HUES48 (cell line): ENCODE results near the gene ARHGAP18.

Experiments
- H3K27ac ChIP-seq: one replicate; pipeline ENCODE4 v1.7.0; 2013; ENCODE audit warnings: low read depth, low read length, inconsistent platforms
- H3K27me3 ChIP-seq: 2 replicates; pipeline ENCODE4 v1.6.1; 2013; ENCODE audit warnings: mild to moderate bottlenecking, low read length; ENCODE audit not compliant: control insufficient read depth, insufficient read depth
- H3K36me3 ChIP-seq: 2 replicates; pipeline ENCODE4 v1.6.1; 2013; ENCODE audit warnings: low read length; ENCODE audit not compliant: control insufficient read depth, insufficient read depth
- H3K4me1 ChIP-seq: 2 replicates; pipeline ENCODE4 v1.6.1; 2013; ENCODE audit warnings: mild to moderate bottlenecking, low read length; ENCODE audit not compliant: control insufficient read depth, insufficient read depth
- H3K4me3 ChIP-seq: 2 replicates; pipeline ENCODE4 v1.5.1; 2013; ENCODE audit warnings: mild to moderate bottlenecking, low read depth, low read length
- H3K9ac ChIP-seq: 2 replicates; pipeline ENCODE4 v1.6.1; 2013; ENCODE audit warnings: mild to moderate bottlenecking, low read depth, low read length, moderate library complexity
- H3K9me3 ChIP-seq: 2 replicates; pipeline ENCODE4 v1.6.1; 2013; ENCODE audit warnings: low read length; ENCODE audit not compliant: control insufficient read depth, insufficient read depth

ARHGAP18 gene

GRCh38 chr6:129551486-129551885 lies 158.5 kb downstream of the ARHGAP18 start:
- no peak overlapping the region for H3K9ac ChIP-seq
- no peaks in the 10 kb centered on the region for H3K27me3 ChIP-seq
- H3K27ac ChIP-seq = no peak overlapping the region
- no peaks in the 10 kb centered on the region for H3K4me1 ChIP-seq
- no peaks in the 10 kb centered on the region for H3K36me3 ChIP-seq
- H3K4me3 ChIP-seq = no peak overlapping the region
- H3K9me3 ChIP-seq = no peaks in the 10 kb centered on the region

- no peaks in the 10 kb centered on the region for H3K9me3 ChIP-seq
- H3K27ac ChIP-seq = no peak overlapping the region
- H3K36me3 ChIP-seq = no peaks in the 10 kb centered on the region
- no peak overlapping the region for H3K9ac ChIP-seq
- H3K27me3 ChIP-seq = no peaks in the 10 kb centered on the region
- no peaks in the 10 kb centered on the region for H3K4me1 ChIP-seq
- no peak overlapping the region for H3K4me3 ChIP-seq
Measured at GRCh38 chr6:129546702-129547101, 163.3 kb downstream of the ARHGAP18 start.

DNA sequence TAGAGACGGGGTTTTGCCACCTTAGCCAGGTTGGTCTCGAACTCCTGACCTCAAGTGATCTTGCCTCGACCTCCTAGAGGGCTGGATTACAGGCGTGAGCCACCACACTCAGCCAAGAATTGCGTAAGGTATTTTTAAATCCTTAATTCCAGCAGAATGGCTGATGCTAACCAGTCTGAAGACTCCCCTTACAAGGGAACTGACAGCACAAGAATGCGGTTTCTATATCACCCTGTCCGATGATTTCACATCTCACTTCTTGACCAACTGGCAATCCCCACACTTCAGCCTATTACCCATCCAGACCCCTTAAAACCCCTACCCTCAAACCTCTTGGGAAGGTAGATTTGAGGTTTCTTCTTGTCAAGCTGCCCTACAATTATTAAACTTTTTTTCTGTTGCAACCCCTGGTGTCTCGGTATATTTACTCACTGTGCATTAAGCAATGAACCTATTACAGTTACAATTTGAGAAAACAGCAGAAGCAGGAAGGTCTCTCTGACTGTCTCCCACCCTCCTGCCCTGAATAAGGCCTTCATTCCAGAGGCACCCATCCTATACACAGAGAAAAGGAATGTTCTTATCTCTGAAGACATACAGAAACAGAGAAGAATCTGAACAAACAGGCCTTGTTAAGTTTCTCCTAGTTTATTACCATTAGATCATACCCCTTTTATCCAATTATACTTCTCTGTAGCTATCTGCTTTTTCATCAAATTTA lies 164.9 kb downstream of the ARHGAP18 start:
- H3K27ac ChIP-seq = no peak overlapping the region
- H3K4me1 ChIP-seq = no peaks in the 10 kb centered on the region
- no peaks in the 10 kb centered on the region for H3K9me3 ChIP-seq
- H3K4me3 ChIP-seq = no peak overlapping the region
- H3K27me3 ChIP-seq = no peaks in the 10 kb centered on the region
- no peak overlapping the region for H3K9ac ChIP-seq
- no peaks in the 10 kb centered on the region for H3K36me3 ChIP-seq

DNA sequence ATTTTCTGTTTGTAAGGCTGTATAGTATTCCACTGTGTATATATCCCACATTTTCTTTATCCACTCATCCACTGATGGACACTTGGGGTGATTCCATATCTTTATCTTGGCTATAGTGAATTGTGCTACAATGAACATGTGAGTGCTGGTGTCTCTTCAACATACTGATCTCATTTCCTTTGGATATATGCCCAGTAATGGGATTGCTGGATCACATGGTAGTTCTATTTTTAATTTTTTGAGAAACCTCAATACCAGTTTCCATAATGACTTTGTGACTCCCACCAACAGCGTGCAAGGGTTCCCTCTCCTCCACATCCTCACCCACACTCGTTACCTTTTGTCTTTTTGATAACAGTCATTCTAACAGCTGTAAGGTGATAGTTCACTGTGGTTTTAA lies 166.0 kb downstream of the ARHGAP18 start:
- H3K36me3 ChIP-seq = no peaks in the 10 kb centered on the region
- H3K9me3 ChIP-seq = no peaks in the 10 kb centered on the region
- no peaks in the 10 kb centered on the region for H3K4me1 ChIP-seq
- no peaks in the 10 kb centered on the region for H3K27me3 ChIP-seq
- H3K9ac ChIP-seq = no peak overlapping the region
- H3K27ac ChIP-seq = no peak overlapping the region
- H3K4me3 ChIP-seq = no peak overlapping the region

DNA sequence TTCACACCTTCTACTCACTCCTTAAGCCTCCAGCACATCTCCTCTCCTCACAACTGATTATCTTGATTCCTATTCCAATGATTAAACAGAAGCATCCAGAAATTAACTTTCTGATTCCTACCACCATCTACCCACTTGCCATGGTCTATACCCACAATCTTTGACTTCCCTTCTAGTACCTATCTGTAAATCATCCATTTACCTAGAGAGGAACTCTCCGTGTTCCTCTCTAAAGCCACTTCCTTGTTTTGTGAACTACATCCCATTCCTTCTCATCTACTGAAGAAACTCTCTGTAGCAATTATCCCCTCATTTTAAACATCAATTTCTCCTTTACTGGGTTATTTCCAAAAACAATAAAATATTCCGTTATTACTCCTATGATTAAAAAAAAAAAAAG lies 167.3 kb downstream of the ARHGAP18 start:
- Histone ChIP-seq H3K4me3 (no peak overlapping the region), H3K27ac (no peak overlapping the region), H3K9ac (no peak overlapping the region), H3K36me3 (no peaks in the 10 kb centered on the region), H3K27me3 (no peaks in the 10 kb centered on the region), H3K4me1 (no peaks in the 10 kb centered on the region), H3K9me3 (no peaks in the 10 kb centered on the region)

DNA sequence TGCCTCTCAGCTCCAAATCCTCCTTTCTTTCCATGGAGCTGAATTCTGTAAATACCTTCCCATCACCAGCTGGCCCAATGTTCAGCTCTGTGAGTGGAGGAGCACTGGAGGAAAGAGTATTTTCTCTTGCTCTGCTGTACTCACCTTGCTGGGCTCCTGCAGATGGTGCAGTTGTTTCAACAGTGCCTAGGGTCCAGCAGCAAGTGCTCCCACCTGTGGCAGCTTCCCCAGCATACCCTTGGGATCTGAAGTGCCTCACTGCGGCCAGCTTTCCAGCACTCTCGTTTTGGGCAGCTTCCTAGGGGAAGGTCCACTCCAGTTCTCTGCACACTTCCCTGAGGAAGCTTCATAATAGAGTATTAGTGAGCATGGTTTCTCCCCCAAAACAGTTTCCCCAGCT lies 170.9 kb downstream of the ARHGAP18 start:
- Histone ChIP-seq H3K9ac (no peak overlapping the region), H3K27ac (no peak overlapping the region), H3K4me1 (no peaks in the 10 kb centered on the region), H3K27me3 (no peaks in the 10 kb centered on the region), H3K4me3 (no peak overlapping the region), H3K9me3 (no peaks in the 10 kb centered on the region), H3K36me3 (no peaks in the 10 kb centered on the region)

- H3K4me3 ChIP-seq = no peak overlapping the region
Measured at GRCh38 chr6:129536271-129536670, 173.7 kb downstream of the ARHGAP18 start.

DNA sequence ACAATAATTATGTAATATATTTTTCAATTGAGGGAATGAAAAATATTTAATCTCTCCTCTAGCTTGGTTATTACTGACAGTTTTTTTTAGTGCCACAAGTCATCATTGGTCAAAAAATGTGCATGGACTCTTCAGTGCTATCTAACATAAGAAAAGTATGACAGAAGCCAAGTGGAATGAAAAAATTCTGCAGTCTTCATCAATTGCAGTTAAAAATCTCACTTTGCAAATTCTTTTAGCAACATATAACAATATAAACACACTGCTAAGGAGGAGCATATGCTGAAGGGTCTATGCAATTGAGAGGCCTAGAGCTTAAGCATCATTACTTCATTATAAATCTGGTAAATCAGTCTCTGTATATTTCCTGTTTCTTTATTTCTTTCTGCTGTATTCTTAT lies 175.1 kb downstream of the ARHGAP18 start:
- H3K36me3 ChIP-seq = no peaks in the 10 kb centered on the region
- H3K27ac ChIP-seq = no peak overlapping the region

More at GRCh38 chr6:129536271-129536670, 173.7 kb downstream of the ARHGAP18 start:
- Histone ChIP-seq H3K9ac (no peak overlapping the region), H3K27me3 (no peaks in the 10 kb centered on the region), H3K36me3 (no peaks in the 10 kb centered on the region), H3K4me1 (no peaks in the 10 kb centered on the region), H3K9me3 (no peaks in the 10 kb centered on the region), H3K27ac (no peak overlapping the region)

More for the DNA sequence above, 175.1 kb downstream of the ARHGAP18 start:
- Histone ChIP-seq H3K9ac (no peak overlapping the region), H3K4me3 (no peak overlapping the region), H3K9me3 (no peaks in the 10 kb centered on the region), H3K27me3 (no peaks in the 10 kb centered on the region), H3K4me1 (no peaks in the 10 kb centered on the region)
